Lower leg skin (tissue), 4 donors: ENCODE data around the gene SIGMAR1. TPM values are rescaled to one million over a fixed set of nuclear protein-coding genes. Genes with fewer than 3 reads are reported as not detected.

Source experiments
- DNase-seq, 2 donors: peaks; one replicate each; pipeline ENCODE4 v3.0.0-alpha.2; 2019; ENCODE audit warnings: low spot score in 2 of 2
- H3K4me3 ChIP-seq: fragments of 200-600 bp; sonication (generic); 2 replicates; pipeline ENCODE4 v1.5.1; 2017; ENCODE audit warnings: mild to moderate bottlenecking, low read depth; ENCODE audit not compliant: poor library complexity, severe bottlenecking
- POLR2A ChIP-seq, 2 donors: fragments of 450-650 bp; IDR thresholded peaks; one replicate each; pipeline ENCODE4 v1.6.1; 2016 to 2017; ENCODE audit warnings: antibody characterized with exemption in 2 of 2, mild to moderate bottlenecking in 1 of 2, moderate library complexity in 1 of 2
- WGBS, 2 donors: methylation state at CpG; one replicate each; pipeline ENCODE4 v1.1.5; 2018; 5-methylcytosine and 5-hydroxymethylcytosine counted together
- intact Hi-C: fragments of 100-400 bp; cut with DNase I; formaldehyde crosslinking; loops from one replicate; pipeline ENCODE4 v1.15.0; 2023; ENCODE audit warnings: low total_unique reads
- total RNA-seq, 4 donors: library from RNA; depleted of rRNA; stranded (reverse); fragments of >200 nt; gene quantifications; one replicate each; pipeline ENCODE4 v1.1.0, GENCODE V29; 2016
- TF ChIP-seq, protein P1 (sequence below), 3 donors: fragments of 450-650 bp; IDR thresholded peaks; one replicate each; pipeline ENCODE4 v1.5.1; 2016; ENCODE audit warnings: antibody characterized with exemption in 3 of 3, mild to moderate bottlenecking in 3 of 3, moderate library complexity in 2 of 3

SIGMAR1 gene
- total RNA-seq, 4 donors from 2014 or later, result 99.1 to 130 (median 107) TPM

DNA sequence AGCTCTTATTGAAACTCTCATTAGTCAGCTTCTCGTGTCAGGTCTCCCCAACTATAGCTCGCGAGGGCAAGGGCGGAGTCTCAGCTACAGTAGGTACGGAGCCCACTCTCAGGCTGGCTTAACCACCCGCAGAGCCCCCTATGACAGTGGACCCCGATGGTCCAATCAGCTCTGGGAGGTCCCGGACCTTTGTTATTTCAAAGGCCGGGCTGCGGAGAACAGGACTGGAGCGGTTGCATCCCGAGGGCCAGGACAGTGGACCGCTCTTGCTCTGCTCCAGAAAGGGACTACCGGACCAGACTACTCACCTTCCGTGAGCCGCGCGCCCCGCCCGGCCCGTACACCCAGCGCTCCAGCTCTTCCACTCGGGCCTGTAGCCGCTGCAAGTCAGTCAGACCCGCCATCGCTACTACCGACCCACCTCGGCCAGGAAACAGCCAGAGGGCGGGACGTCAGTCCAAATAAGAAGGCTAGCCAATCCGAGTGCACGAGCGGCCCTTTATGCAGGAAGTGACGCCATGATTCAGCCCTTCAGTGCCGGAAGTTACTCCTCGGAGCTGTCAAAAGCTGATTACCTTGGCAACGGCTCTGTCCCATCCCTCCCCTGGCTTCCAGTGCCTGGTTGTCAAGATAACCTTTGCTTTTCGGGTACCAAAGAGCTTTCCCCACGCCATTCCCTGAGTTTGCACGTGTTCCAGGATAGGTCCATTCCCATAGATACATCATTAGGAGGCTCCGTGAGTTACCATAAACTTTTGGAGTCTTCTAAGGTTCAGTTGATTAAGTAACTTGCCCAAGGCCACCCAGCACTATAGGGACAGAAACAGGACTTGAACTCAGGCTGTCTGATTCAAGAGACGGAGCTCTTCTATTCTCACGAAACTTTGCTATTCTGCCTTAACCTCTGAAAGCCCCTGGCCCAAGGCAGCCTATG lies 17.3 kb downstream of the SIGMAR1 start, which contains the start of gene DCTN3:
Gene DCTN3, minus strand, starts transcription at position 435 of the 934 bp plus-strand sequence. Its CDS starts 31 bp downstream, at position 404.
- no peak for TF ChIP-seq POLR2A (IDR thresholded peaks at IDR 0.05)
- TF ChIP-seq, protein P1, sequence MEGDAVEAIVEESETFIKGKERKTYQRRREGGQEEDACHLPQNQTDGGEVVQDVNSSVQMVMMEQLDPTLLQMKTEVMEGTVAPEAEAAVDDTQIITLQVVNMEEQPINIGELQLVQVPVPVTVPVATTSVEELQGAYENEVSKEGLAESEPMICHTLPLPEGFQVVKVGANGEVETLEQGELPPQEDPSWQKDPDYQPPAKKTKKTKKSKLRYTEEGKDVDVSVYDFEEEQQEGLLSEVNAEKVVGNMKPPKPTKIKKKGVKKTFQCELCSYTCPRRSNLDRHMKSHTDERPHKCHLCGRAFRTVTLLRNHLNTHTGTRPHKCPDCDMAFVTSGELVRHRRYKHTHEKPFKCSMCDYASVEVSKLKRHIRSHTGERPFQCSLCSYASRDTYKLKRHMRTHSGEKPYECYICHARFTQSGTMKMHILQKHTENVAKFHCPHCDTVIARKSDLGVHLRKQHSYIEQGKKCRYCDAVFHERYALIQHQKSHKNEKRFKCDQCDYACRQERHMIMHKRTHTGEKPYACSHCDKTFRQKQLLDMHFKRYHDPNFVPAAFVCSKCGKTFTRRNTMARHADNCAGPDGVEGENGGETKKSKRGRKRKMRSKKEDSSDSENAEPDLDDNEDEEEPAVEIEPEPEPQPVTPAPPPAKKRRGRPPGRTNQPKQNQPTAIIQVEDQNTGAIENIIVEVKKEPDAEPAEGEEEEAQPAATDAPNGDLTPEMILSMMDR (IDR thresholded peaks at IDR 0.05), result no peak
- DNase-seq, result peak; percentile 95 to 98
- 6 to 9% methylated on average over 19 to 31 of the region's 43 CpGs for WGBS, 2 donors
- peak within 1 kb of the TSS; percentile 59 for H3K4me3 ChIP-seq
- intact Hi-C loops, result no loop called here

DNA sequence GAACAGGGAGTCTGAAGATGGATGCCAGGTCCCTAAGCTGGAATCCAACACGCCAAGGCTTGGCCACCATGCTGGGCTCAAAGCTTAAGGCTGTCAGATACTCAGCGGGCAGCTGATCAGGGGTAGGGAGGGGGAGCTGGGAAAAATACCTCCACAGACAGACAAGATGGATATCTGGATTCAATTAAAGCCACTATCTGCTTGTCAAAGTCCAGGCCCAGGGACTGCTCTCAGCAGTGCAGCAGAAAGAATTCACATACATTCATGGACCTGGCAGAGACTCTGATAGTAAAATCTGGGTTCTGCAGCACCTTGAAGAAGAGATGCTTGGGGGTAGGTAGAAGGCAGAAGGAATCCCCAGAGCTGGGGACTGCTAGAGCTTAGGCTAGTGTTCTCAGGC lies 22.5 kb downstream of the SIGMAR1 start:
- TF ChIP-seq, protein P1 (IDR thresholded peaks at IDR 0.05), result no peak
- TF ChIP-seq POLR2A (IDR thresholded peaks at IDR 0.05), result no peak
- intact Hi-C loops, result no loop called here
- 74 to 86% methylated on average over 2 of the region's 2 CpGs for WGBS, 2 donors
- DNase-seq, result no peak
- H3K4me3 ChIP-seq, result no peak overlapping the region

DNA sequence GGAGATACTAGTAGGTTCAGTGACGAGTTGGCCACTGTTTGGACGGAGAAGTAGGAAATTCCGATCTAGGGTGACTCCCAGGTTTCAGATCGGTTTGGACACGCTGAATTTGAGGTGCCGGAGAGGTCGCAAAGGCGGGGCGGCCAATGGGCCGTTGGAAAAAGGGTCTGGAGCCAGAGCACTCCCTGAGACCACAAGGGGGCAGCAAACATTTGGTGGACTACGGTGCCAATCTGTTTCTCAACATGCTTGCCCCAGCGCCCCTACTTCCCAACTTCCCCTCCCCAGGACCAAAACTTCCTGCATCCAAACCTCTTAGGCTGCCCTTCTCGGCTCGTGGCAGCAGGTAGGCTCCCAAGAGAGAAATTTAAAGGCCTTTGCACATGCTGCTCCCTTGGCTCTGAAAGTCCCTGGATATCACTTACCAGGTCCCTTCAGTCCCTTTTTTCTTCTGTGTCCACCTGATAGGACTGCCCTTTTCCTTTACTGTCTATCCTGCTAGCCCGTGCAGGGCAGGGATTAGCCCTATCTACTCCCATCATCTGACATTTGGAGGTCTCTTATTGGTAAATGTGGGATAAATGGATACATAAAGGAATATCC lies 24.7 kb downstream of the SIGMAR1 start:
- intact Hi-C loops, result no loop called here
- no peak for TF ChIP-seq POLR2A (IDR thresholded peaks at IDR 0.05)
- TF ChIP-seq, protein P1 (IDR thresholded peaks at IDR 0.05), result peak in 1 of 3 donors; percentile 28
- no peak overlapping the region for H3K4me3 ChIP-seq
- peak; percentile 83 to 97 for DNase-seq
- 2 to 3% methylated on average over 15 of the region's 15 CpGs for WGBS, 2 donors

DNA sequence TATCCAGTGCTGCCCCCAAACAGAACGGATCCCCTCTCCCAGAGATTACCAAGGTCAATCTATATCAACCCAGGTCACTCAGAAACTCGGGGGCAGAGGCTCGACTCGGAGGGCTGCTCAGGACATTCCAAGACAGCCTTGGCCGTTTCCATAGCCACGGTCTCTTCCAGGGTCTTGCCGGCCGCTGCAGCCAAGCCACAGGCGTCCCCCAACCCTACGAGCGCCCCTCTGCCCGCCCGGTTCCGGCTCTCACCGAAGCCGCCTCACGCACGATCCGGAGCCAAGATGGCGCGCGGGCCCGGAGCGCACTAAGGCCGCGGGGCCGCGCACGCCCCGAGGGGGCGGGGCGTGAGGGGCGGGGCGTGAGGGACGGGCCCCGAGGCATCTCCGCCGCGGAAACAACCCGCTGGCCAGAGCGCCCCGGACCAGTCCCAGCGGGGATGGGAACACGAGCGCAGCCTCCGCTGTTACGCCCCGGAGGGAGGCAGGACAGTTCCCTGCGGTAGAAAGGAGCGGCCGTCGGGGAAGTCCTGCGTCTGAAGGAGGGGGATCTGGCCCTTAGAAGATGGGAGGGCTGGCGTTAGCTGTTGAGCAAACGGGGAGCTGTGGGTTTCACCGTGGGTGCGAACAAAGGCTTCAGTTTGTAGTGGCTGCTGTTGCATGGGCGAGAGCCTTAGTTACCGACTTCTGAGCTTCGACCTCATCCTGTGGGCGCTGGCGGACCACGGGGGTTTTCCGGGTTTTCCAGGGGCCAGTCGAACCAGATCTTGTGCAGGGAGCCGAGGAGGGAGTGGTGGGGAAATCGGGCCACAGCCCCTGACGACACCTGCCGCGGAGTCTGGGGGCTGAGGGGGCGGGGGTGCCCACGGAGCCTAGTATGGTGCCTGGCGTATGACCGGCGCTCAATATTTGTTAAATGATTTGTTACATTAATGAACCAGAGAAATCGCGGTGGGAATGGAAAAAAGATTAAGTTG lies 25.5 kb downstream of the SIGMAR1 start, which contains the start of gene RPP25L:
Gene RPP25L, minus strand, starts transcription at position 287 of the 977 bp plus-strand sequence. CDS start 801 bp downstream, outside the sequence.
- peak in 1 of 2 donors; percentile 24 for TF ChIP-seq POLR2A (IDR thresholded peaks at IDR 0.05)
- TF ChIP-seq, protein P1 (IDR thresholded peaks at IDR 0.05), result no peak
- peak; percentile 78 to 95 for DNase-seq
- intact Hi-C loops, result no loop called here
- WGBS, 2 donors, result 1% methylated on average over 39 to 74 of the region's 77 CpGs
- H3K4me3 ChIP-seq, result peak within 1 kb of the TSS; percentile 43

DNA sequence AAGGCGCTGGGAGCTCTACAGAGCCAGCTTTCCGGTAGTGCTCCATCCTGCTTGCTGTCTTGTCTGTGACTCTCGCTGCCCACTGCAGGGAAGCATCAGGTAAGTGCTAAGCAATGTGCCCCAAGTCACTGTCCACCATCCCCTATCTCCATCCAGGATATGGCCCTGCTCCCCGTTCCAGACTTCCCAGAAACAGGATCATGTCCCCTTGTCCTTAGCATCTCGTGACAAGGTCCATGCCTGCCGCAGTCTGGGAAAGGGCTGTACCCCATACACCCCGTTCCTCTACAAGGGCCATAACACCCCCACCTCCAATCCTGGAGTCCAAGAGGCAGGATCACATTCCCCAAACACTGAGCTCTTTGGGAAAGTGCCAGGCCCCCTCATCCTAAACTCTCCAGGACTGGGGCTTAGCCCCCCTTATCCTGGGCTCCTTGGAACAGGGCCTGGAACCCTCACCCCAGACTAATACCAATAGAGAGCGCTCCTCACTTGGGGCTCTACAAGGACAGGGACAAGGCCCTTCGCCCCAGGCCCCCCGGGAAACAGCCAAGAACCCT lies 26.3 kb downstream of the SIGMAR1 start:
- WGBS, 2 donors, result 64 to 68% methylated on average over 9 to 10 of the region's 10 CpGs
- H3K4me3 ChIP-seq, result peak overlapping the region; percentile 43
- TF ChIP-seq, protein P1 (IDR thresholded peaks at IDR 0.05), result no peak
- no peak for TF ChIP-seq POLR2A (IDR thresholded peaks at IDR 0.05)
- intact Hi-C loops, result no loop called here
- DNase-seq, result no peak
